Endothelial cell of umbilical vein (primary cell): Measurements from ENCODE around the gene TXNDC8. TPM values are rescaled to one million over a fixed set of nuclear protein-coding genes. Genes with fewer than 3 reads are reported as not detected.

Source experiments
- BruUV-seq: library from RNA; stranded (reverse); fragments of 400-500 nt; replicated peaks from 2 replicates; lab custom pipeline; 2021; lab: Mats Ljungman, UMichigan
- CTCF ChIA-PET: fragments of 300-600, 350-600 bp; sonication (Branson Sonifier 250); formaldehyde crosslinking; loops from one replicate; lab custom pipeline; 2021; ENCODE audit warnings: antibody characterized with exemption, inconsistent platforms; lab: Charles Lee
- POLR2A ChIA-PET: fragments of 300-600, 350-600 bp; sonication (Branson Sonifier 250); formaldehyde crosslinking; loops from one replicate; lab custom pipeline; 2021; ENCODE audit warnings: antibody characterized with exemption, inconsistent platforms; lab: Charles Lee
- DNase-seq: peaks from one replicate; pipeline ENCODE4 v3.0.0-alpha.2; 2011; ENCODE audit warnings: low read depth, low spot score
- FAIRE-seq: peaks from 2 replicates; lab custom pipeline; 2011; peaks lifted over from hg19 to GRCh38; lab: Jason Lieb, UNC
- H2AFZ ChIP-seq: 2 replicates; pipeline ENCODE4 v1.6.0; 2012; ENCODE audit warnings: low read depth, low read length, control low read depth, inconsistent platforms
- H3K27ac ChIP-seq: 2 replicates; pipeline ENCODE4 v1.5.1; 2011; ENCODE audit warnings: low read depth, mild to moderate bottlenecking, control low read depth, low read length, moderate library complexity; ENCODE audit not compliant: insufficient read depth
- H3K27me3 ChIP-seq, 2 experiments: 2 replicates each; pipeline versions ENCODE4 v1.6.0 to v1.6.1; 2011; ENCODE audit warnings: low read length in 2 of 2, mixed read lengths in 1 of 2; ENCODE audit not compliant: control insufficient read depth in 2 of 2, insufficient read depth in 2 of 2
- H3K36me3 ChIP-seq, 2 experiments: 2 replicates in 1 of 2; 3 replicates in 1 of 2; pipeline ENCODE4 v1.5.1; 2011; ENCODE audit warnings: low read length in 2 of 2, mild to moderate bottlenecking in 1 of 2, moderate library complexity in 1 of 2; ENCODE audit not compliant: control insufficient read depth in 2 of 2, insufficient read depth in 2 of 2; ENCODE audit errors: extremely low read depth in 1 of 2
- H3K4me1 ChIP-seq: 3 replicates; pipeline ENCODE4 v1.5.1; 2011; ENCODE audit warnings: mild to moderate bottlenecking, low read length; ENCODE audit not compliant: control insufficient read depth, insufficient read depth; ENCODE audit errors: extremely low read depth
- H3K4me2 ChIP-seq: 2 replicates; pipeline ENCODE4 v1.6.1; 2011; ENCODE audit warnings: low read length, control low read depth, mixed read lengths; ENCODE audit not compliant: insufficient read depth
- H3K4me3 ChIP-seq, 3 experiments: fragments of 200-600 bp in 1 of 3; sonication (generic), shearing (Covaris generic) in 1 of 3; replicated peaks in 1 of 3; 2 replicates each; pipeline ENCODE4 v1.5.1; 2011 to 2016; ENCODE audit warnings: control low read depth in 3 of 3, low read length in 3 of 3, mild to moderate bottlenecking in 2 of 3, inconsistent platforms in 1 of 3, low read depth in 1 of 3, moderate library complexity in 1 of 3; ENCODE audit not compliant: insufficient read depth in 1 of 3
- H3K79me2 ChIP-seq: 2 replicates; pipeline ENCODE4 v1.6.0; 2012; ENCODE audit warnings: low read length, inconsistent platforms; ENCODE audit not compliant: control insufficient read depth, insufficient read depth
- H3K9ac ChIP-seq: replicated peaks from 2 replicates; pipeline ENCODE3; 2011; ENCODE audit warnings: low read length, control low read depth; ENCODE audit not compliant: insufficient read depth; ENCODE audit errors: extremely low read depth
- H3K9me1 ChIP-seq: replicated peaks from 3 replicates; pipeline ENCODE4 v1.6.0; 2011; ENCODE audit warnings: mild to moderate bottlenecking, low read length; ENCODE audit not compliant: control insufficient read depth, insufficient read depth; ENCODE audit errors: extremely low read depth
- H3K9me3 ChIP-seq: replicated peaks from 2 replicates; pipeline ENCODE4 v1.5.1; 2012; ENCODE audit warnings: low read length, inconsistent platforms; ENCODE audit not compliant: control insufficient read depth, insufficient read depth
- H4K20me1 ChIP-seq: replicated peaks from 2 replicates; pipeline ENCODE3; 2011; ENCODE audit warnings: mild to moderate bottlenecking, low read length; ENCODE audit not compliant: control insufficient read depth, insufficient read depth; ENCODE audit errors: extremely low read depth
- CTCF ChIP-seq, 2 donors: IDR thresholded peaks; 1 replicate in 1 of 2; 2 replicates in 1 of 2; pipeline ENCODE4 v1.5.1; 2011; ENCODE audit warnings: low read length in 2 of 2, mild to moderate bottlenecking in 2 of 2, moderate library complexity in 2 of 2, control low read depth in 1 of 2, inconsistent platforms in 1 of 2, low read depth in 1 of 2; ENCODE audit not compliant: insufficient read depth in 1 of 2; ENCODE audit errors: extremely low read depth in 1 of 2
- FOS ChIP-seq: IDR thresholded peaks from 2 replicates; pipeline ENCODE4 v1.6.1; 2011; ENCODE audit warnings: mild to moderate bottlenecking, low read length, moderate library complexity, borderline replicate concordance; ENCODE audit not compliant: insufficient read depth
- GATA2 ChIP-seq: IDR thresholded peaks from 2 replicates; pipeline ENCODE4 v1.7.0; 2011; ENCODE audit warnings: low read depth, mild to moderate bottlenecking, moderate library complexity, mixed read lengths, low read length; ENCODE audit not compliant: insufficient read length, insufficient read depth
- JUN ChIP-seq: IDR thresholded peaks from 2 replicates; pipeline ENCODE4 v1.6.1; 2011; ENCODE audit warnings: borderline replicate concordance, low read depth; ENCODE audit not compliant: insufficient read length, insufficient read depth
- MAX ChIP-seq: IDR thresholded peaks from 2 replicates; pipeline ENCODE4 v1.6.1; 2011; ENCODE audit not compliant: insufficient read depth, insufficient read length
- MYC ChIP-seq: IDR thresholded peaks from one replicate; pipeline ENCODE4 v1.6.1; 2011; ENCODE audit warnings: mild to moderate bottlenecking, low read depth, low read length
- POLR2A ChIP-seq: IDR thresholded peaks from 2 replicates; pipeline ENCODE4 v1.6.1; 2012; ENCODE audit warnings: low read depth, mild to moderate bottlenecking, control low read depth, low read length
- POLR2AphosphoS5 ChIP-seq: IDR thresholded peaks from 2 replicates; pipeline ENCODE4 v1.6.1; 2012; ENCODE audit warnings: low read depth, mild to moderate bottlenecking, control low read depth, low read length, moderate library complexity; ENCODE audit not compliant: insufficient read depth
- dilution Hi-C: fragments of 300-500 bp; cut with MboI; formaldehyde crosslinking; loops from one replicate; pipeline ENCODE4 v1.15.0; 2019; ENCODE audit warnings: low sequenced_read_pairs; ENCODE audit not compliant: extremely low pct_ligation_motif_present
- intact Hi-C: fragments of 100-400 bp; cut with micrococcal nuclease; formaldehyde crosslinking; loops from one replicate; pipeline ENCODE4 v1.10.0; 2022
- polyA plus RNA-seq, 4 experiments: library from polyadenylated mRNA; depleted of rRNA in 3 of 4; stranded (reverse) in 3 of 4; unstranded in 1 of 4; fragments of >200 nt; gene quantifications; 2 replicates each; pipeline versions ENCODE4 v1.2.1 to v1.2.3, GENCODE V29; 2011 to 2012; ENCODE audit warnings: missing spikeins in 1 of 4
- total RNA-seq: library from RNA; stranded (reverse); gene quantifications from 2 replicates; pipeline ENCODE4 v1.2.3, GENCODE V29; 2021

TXNDC8 gene
- total and polyA plus RNA-seq, 2 donors (not counting 3 experiments of a cell fraction or from before 2014, with no cell fraction given), result not detected

- dilution Hi-C loops (no loop called here), intact Hi-C loops (no loop called here)
- H3K9me1 ChIP-seq, result no peaks in the 10 kb centered on the region
- BruUV-seq, result no TSS peak
- H3K4me3 ChIP-seq, result no peak overlapping the region
- H2AFZ ChIP-seq, result no peak overlapping the region
- FAIRE-seq (no peak), DNase-seq (peak; percentile 7)
- no peaks in the 10 kb centered on the region for H3K9me3 ChIP-seq
- H3K27me3 ChIP-seq, result no peaks in the 10 kb centered on the region
- no peak overlapping the region for H3K9ac ChIP-seq
- H4K20me1 ChIP-seq, result no peaks in the 10 kb centered on the region
- no peak overlapping the region for H3K4me2 ChIP-seq
- H3K79me2 ChIP-seq, result no peaks in the 10 kb centered on the region
- peak; percentile 5 for TF ChIP-seq FOS
- no peak for TF ChIP-seq CTCF (IDR thresholded peaks at IDR 0.05; ENCODE audit: extremely low read depth in 1 of 2, insufficient read depth in 1 of 2, low read depth in 1 of 2, low read length in 2 of 2)
- TF ChIP-seq GATA2, result peak; percentile 61
- H3K27ac ChIP-seq, result no peak overlapping the region
- no peaks in the 10 kb centered on the region for H3K36me3 ChIP-seq
- no peaks in the 10 kb centered on the region for H3K4me1 ChIP-seq
- CTCF ChIA-PET, result interaction anchor here (1.5 kb wide), 1 partner anchor 272 kb away, joined by 3 read pairs; no protein-coding TSS in a partner anchor
- POLR2A ChIA-PET, result no interaction called here
These were observed 13.4 kb upstream of the TXNDC8 start for GRCh38 chr9:110351009-110351467.

GRCh38 chr9:110346325-110346724 is 8.7 kb upstream of the TXNDC8 start:
- H2AFZ ChIP-seq, result no peak overlapping the region
- DNase-seq, result no peak
- no peak overlapping the region for H3K4me2 ChIP-seq
- no peaks in the 10 kb centered on the region for H3K36me3 ChIP-seq
- intact Hi-C loops, result no loop called here
- no peaks in the 10 kb centered on the region for H3K79me2 ChIP-seq
- no peak overlapping the region for H3K27ac ChIP-seq
- H3K9ac ChIP-seq, result no peak overlapping the region
- CTCF ChIA-PET, result no interaction called here
- no peak for FAIRE-seq
- TF ChIP-seq MYC (no peak), POLR2A (no peak), MAX (no peak), FOS (no peak), GATA2 (no peak), JUN (no peak), POLR2AphosphoS5 (no peak), CTCF (IDR thresholded peaks at IDR 0.05; ENCODE audit: extremely low read depth in 1 of 2, insufficient read depth in 1 of 2, low read depth in 1 of 2, low read length in 2 of 2) (no peak)
- H3K4me3 ChIP-seq, result no peak overlapping the region
- dilution Hi-C loops, result no loop called here
- no peaks in the 10 kb centered on the region for H3K9me1 ChIP-seq
- no peaks in the 10 kb centered on the region for H3K9me3 ChIP-seq
- no peaks in the 10 kb centered on the region for H3K4me1 ChIP-seq
- no peaks in the 10 kb centered on the region for H4K20me1 ChIP-seq
- POLR2A ChIA-PET, result no interaction called here
- BruUV-seq, result no TSS peak
- H3K27me3 ChIP-seq, result no peaks in the 10 kb centered on the region
